Astrocyte (in vitro differentiated cells and primary cell): ENCODE measurements around the gene MT1H. TPM values are rescaled to one million over a fixed set of nuclear protein-coding genes. Genes with fewer than 3 reads are reported as not detected.
"Not testable (repeated sequence)": the region's sequence is repeated elsewhere in the genome, so short reads cannot be mapped to it uniquely, and the experiment has no call there.

Source experiments
- DNase-seq: peaks from one replicate; pipeline ENCODE4 v3.0.0-alpha.2; 2010; ENCODE audit warnings: low read depth
- FAIRE-seq: peaks from 2 replicates; lab custom pipeline; 2011; peaks lifted over from hg19 to GRCh38; lab: Jason Lieb, UNC
- H2AFZ ChIP-seq: 2 replicates; pipeline ENCODE4 v1.6.0; 2012; ENCODE audit warnings: low read depth, low read length, inconsistent platforms
- H3K27ac ChIP-seq: 2 replicates; pipeline ENCODE4 v1.5.1; 2011; ENCODE audit warnings: low read depth, low read length, inconsistent platforms
- H3K27me3 ChIP-seq: 2 replicates; pipeline ENCODE4 v1.6.0; 2011; ENCODE audit warnings: low read length, inconsistent platforms; ENCODE audit not compliant: insufficient read depth
- H3K36me3 ChIP-seq: 2 replicates; pipeline ENCODE4 v1.5.1; 2011; ENCODE audit warnings: low read length, inconsistent platforms; ENCODE audit not compliant: insufficient read depth
- H3K4me1 ChIP-seq: 2 replicates; pipeline ENCODE4 v1.5.1; 2011; ENCODE audit warnings: low read length, inconsistent platforms; ENCODE audit not compliant: insufficient read depth
- H3K4me2 ChIP-seq: 2 replicates; pipeline ENCODE4 v1.6.0; 2012; ENCODE audit warnings: low read length, inconsistent platforms
- H3K4me3 ChIP-seq: 2 replicates; pipeline ENCODE4 v1.5.1; 2011; ENCODE audit warnings: low read depth, mild to moderate bottlenecking, low read length, inconsistent platforms; ENCODE audit not compliant: insufficient read depth
- H3K79me2 ChIP-seq: 2 replicates; pipeline ENCODE4 v1.6.0; 2012; ENCODE audit warnings: mild to moderate bottlenecking, low read length, inconsistent platforms; ENCODE audit not compliant: insufficient read depth
- H3K9ac ChIP-seq: 2 replicates; pipeline ENCODE4 v1.6.0; 2012; ENCODE audit warnings: mild to moderate bottlenecking, low read length, inconsistent platforms
- H3K9me3 ChIP-seq: 2 replicates; pipeline ENCODE4 v1.5.1; 2012; ENCODE audit warnings: low read depth, mild to moderate bottlenecking, low read length, inconsistent platforms; ENCODE audit not compliant: insufficient read depth
- H4K20me1 ChIP-seq: 2 replicates; pipeline ENCODE4 v1.6.0; 2012; ENCODE audit warnings: low read length, inconsistent platforms; ENCODE audit not compliant: insufficient read depth
- H3K27ac Mint-ChIP-seq: one replicate; pipeline ENCODE4 v1.8.0; 2021; ENCODE audit warnings: mild to moderate bottlenecking, mixed read lengths; ENCODE audit not compliant: unreplicated experiment
- H3K27me3 Mint-ChIP-seq: one replicate; pipeline ENCODE4 v1.8.0; 2021; ENCODE audit warnings: low read depth, mixed read lengths; ENCODE audit not compliant: unreplicated experiment
- H3K36me3 Mint-ChIP-seq: one replicate; pipeline ENCODE4 v1.8.0; 2021; ENCODE audit warnings: low read depth, mixed read lengths; ENCODE audit not compliant: unreplicated experiment
- H3K4me1 Mint-ChIP-seq: one replicate; pipeline ENCODE4 v1.8.0; 2021; ENCODE audit warnings: low read depth, mixed read lengths; ENCODE audit not compliant: unreplicated experiment
- H3K4me3 Mint-ChIP-seq: one replicate; pipeline ENCODE4 v1.8.0; 2021; ENCODE audit warnings: mild to moderate bottlenecking, moderate library complexity, mixed read lengths; ENCODE audit not compliant: unreplicated experiment
- H3K9me3 Mint-ChIP-seq: one replicate; pipeline ENCODE4 v1.8.0; 2021; ENCODE audit warnings: mild to moderate bottlenecking, mixed read lengths; ENCODE audit not compliant: unreplicated experiment
- EZH2 ChIP-seq: IDR thresholded peaks from 2 replicates; pipeline ENCODE4 v1.6.1; 2012; ENCODE audit warnings: mild to moderate bottlenecking, low read length, inconsistent platforms; ENCODE audit not compliant: insufficient read depth
- total RNA-seq: library from RNA; stranded (reverse); gene quantifications from 2 replicates; pipeline ENCODE4 v1.2.1, GENCODE V29; 2021
- TF ChIP-seq, protein P1 (sequence below): IDR thresholded peaks from 2 replicates; pipeline ENCODE4 v1.5.1; 2011; ENCODE audit warnings: low read depth, mild to moderate bottlenecking, inconsistent platforms, low read length, moderate library complexity; ENCODE audit not compliant: insufficient read depth

MT1H gene
- total RNA-seq, 1 donor from 2014 or later = not detected

DNA sequence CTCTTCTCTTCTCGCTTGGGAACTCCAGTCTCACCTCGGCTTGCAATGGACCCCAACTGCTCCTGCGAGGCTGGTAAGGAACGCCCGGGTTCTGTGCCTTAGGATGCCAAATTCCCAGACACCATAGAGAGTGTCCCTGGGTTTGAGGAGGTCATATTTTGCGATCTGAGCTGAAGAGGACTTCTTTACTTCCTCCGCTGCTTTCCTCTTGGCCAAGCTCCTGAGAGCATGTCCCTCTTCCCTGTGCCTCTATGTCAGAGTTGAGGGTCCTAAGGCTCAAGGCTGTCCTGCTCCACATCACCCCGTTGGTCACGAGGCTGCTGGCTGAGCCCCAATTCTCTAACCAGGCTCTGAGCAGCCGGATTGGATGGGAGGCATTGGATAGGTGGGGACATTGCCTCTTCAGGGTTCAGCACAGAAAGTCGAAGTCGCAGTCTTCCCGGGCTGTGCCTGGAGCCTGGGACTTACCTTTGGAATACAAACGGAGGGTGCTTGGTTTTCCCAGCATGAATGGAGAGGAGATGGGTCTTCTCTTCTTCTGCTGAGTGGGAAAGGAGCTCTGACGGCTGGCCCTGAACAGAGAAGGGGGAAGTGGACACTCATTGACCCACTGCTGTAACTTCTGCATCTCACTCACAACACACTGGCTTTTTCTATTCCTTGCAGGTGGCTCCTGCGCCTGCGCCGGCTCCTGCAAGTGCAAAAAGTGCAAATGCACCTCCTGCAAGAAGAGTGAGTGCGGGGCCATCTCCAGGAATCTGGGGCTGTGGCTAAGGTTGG is 416 bp downstream of the MT1H start:
- no peaks in the 10 kb centered on the region for H3K79me2 ChIP-seq
- H3K9me3 Mint-ChIP-seq = peaks cover 11% of the 10 kb centered on the region
- no peak overlapping the region for H3K4me3 Mint-ChIP-seq
- peaks cover 90% of the 10 kb centered on the region for H3K27me3 ChIP-seq
- peaks cover 96% of the 10 kb centered on the region for H3K27me3 Mint-ChIP-seq
- no peak overlapping the region for H3K9ac ChIP-seq
- H3K4me1 Mint-ChIP-seq = peaks cover 4% of the 10 kb centered on the region
- FAIRE-seq (no peak), DNase-seq (no peak)
- H4K20me1 ChIP-seq = peaks cover 4% of the 10 kb centered on the region
- peaks cover 5% of the 10 kb centered on the region for H3K4me1 ChIP-seq
- no peak overlapping the region for H3K4me2 ChIP-seq
- TF ChIP-seq EZH2 = peak; percentile 70
- TF ChIP-seq, protein P1, sequence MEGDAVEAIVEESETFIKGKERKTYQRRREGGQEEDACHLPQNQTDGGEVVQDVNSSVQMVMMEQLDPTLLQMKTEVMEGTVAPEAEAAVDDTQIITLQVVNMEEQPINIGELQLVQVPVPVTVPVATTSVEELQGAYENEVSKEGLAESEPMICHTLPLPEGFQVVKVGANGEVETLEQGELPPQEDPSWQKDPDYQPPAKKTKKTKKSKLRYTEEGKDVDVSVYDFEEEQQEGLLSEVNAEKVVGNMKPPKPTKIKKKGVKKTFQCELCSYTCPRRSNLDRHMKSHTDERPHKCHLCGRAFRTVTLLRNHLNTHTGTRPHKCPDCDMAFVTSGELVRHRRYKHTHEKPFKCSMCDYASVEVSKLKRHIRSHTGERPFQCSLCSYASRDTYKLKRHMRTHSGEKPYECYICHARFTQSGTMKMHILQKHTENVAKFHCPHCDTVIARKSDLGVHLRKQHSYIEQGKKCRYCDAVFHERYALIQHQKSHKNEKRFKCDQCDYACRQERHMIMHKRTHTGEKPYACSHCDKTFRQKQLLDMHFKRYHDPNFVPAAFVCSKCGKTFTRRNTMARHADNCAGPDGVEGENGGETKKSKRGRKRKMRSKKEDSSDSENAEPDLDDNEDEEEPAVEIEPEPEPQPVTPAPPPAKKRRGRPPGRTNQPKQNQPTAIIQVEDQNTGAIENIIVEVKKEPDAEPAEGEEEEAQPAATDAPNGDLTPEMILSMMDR = no peak
- H2AFZ ChIP-seq = no peak overlapping the region
- no peak overlapping the region for H3K27ac Mint-ChIP-seq
- H3K36me3 Mint-ChIP-seq = peaks cover 2% of the 10 kb centered on the region
- no peaks in the 10 kb centered on the region for H3K36me3 ChIP-seq
- no peak overlapping the region for H3K4me3 ChIP-seq
- peaks cover 2% of the 10 kb centered on the region for H3K9me3 ChIP-seq
- H3K27ac ChIP-seq = no peak overlapping the region

DNA sequence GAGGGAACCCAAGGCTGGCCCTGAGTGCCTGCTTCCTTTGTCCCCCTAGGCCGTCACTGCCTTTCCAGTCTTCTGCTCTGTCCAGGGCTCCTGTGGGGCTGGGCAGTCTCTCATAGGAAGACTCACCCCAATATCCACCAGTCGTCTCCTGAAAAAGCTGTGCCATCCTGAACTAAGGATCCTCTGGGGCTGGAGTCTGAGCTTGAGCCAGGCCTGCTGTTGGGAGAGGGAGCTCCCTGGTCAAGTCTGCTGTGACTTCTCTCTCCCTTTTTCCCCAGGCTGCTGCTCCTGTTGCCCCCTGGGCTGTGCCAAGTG is 963 bp downstream of the MT1H start:
- H3K36me3 Mint-ChIP-seq = peaks cover 2% of the 10 kb centered on the region
- peaks cover 4% of the 10 kb centered on the region for H3K4me1 Mint-ChIP-seq
- H3K4me3 Mint-ChIP-seq = no peak overlapping the region
- peaks cover 96% of the 10 kb centered on the region for H3K27me3 Mint-ChIP-seq
- Histone ChIP-seq H3K4me3 (no peak overlapping the region), H3K27ac (no peak overlapping the region), H3K9me3 (peaks cover 2% of the 10 kb centered on the region), H3K79me2 (no peaks in the 10 kb centered on the region), H3K4me2 (no peak overlapping the region), H3K4me1 (peaks cover 5% of the 10 kb centered on the region), H3K27me3 (peaks cover 90% of the 10 kb centered on the region), H2AFZ (no peak overlapping the region), H3K9ac (no peak overlapping the region), H4K20me1 (peaks cover 4% of the 10 kb centered on the region), H3K36me3 (no peaks in the 10 kb centered on the region)
- H3K27ac Mint-ChIP-seq = no peak overlapping the region
- TF ChIP-seq, protein P1 = no peak
- no peak for TF ChIP-seq EZH2
- FAIRE-seq (no peak), DNase-seq (no peak)
- H3K9me3 Mint-ChIP-seq = peaks cover 11% of the 10 kb centered on the region

DNA sequence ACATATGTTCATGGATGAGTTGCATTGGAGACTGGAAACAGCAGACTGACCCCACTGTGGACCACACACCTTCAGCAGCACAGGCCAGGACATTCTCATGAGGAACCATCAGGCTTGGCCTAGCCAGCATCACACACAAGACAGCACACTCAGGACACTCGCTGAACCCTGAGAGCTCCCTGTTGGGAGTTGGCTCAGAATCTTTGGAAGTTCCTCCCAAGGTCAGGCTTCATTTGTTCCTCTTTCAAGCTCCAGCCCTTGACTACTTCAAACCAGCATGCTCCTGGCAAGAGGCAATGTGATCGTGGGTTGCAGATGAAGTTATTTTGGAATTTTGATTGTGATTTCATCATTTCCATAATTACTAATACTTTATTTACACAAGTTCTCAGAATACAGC is 2.1 kb downstream of the MT1H start:
- H4K20me1 ChIP-seq, H2AFZ ChIP-seq, H3K27ac ChIP-seq, H3K9me3 ChIP-seq, H3K9ac ChIP-seq, H3K4me2 ChIP-seq, H3K79me2 ChIP-seq, H3K4me1 Mint-ChIP-seq, H3K4me3 Mint-ChIP-seq, H3K27ac Mint-ChIP-seq, DNase-seq, FAIRE-seq, H3K4me3 ChIP-seq, H3K36me3 ChIP-seq, H3K36me3 Mint-ChIP-seq: not testable (repeated sequence)
- peaks cover 11% of the 10 kb centered on the region for H3K4me1 ChIP-seq
- peaks cover 85% of the 10 kb centered on the region for H3K27me3 ChIP-seq
- peaks cover 11% of the 10 kb centered on the region for H3K9me3 Mint-ChIP-seq
- peaks cover 94% of the 10 kb centered on the region for H3K27me3 Mint-ChIP-seq

DNA sequence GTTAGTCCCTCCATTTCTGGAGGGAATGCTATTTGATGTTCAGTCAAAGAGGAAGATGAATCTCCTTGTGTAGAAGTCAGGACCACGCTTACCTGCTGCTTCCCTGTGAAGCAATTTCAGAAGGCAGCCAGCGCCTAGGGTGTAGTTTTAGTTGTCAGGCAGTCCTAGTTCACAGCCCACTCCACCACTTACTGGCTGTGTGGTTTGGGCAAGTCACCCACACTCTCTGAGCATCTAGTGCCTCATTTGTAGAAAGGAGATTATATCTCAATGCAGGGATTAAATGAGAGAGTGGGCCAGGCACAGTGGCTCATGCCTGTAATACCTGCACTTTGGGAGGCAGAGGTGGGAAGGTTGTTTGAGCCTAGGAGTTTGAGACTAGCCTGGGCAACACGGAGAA is 2.6 kb downstream of the MT1H start:
- Mint-ChIP-seq H3K9me3 (peaks cover 11% of the 10 kb centered on the region), H3K27me3 (peaks cover 94% of the 10 kb centered on the region)
- not testable (repeated sequence) for H3K4me3 ChIP-seq, FAIRE-seq, H3K79me2 ChIP-seq, H3K4me2 ChIP-seq, H3K27ac Mint-ChIP-seq, H2AFZ ChIP-seq, H4K20me1 ChIP-seq, H3K36me3 ChIP-seq, H3K4me3 Mint-ChIP-seq, H3K36me3 Mint-ChIP-seq, DNase-seq, H3K9me3 ChIP-seq, H3K27ac ChIP-seq, H3K9ac ChIP-seq, H3K4me1 Mint-ChIP-seq
- peaks cover 11% of the 10 kb centered on the region for H3K4me1 ChIP-seq
- peaks cover 84% of the 10 kb centered on the region for H3K27me3 ChIP-seq
